Activated naive CD8-positive, alpha-beta T cell treated with anti-CD3 and anti-CD28 coated beads, Interleukin-2, amount 50 U/mL, for 24 hours (primary cell): ENCODE data around the gene RNU6-8.
A peak's percentile ranks its signal among the peaks of the same experiment; 100 is the strongest.

Experiments
- ATAC-seq: fragments of 150-1000 bp; cut with Tn5 transposase; one replicate; pipeline ENCODE4 v1.10.0; 2021
- DNase-seq: peaks from one replicate; pipeline ENCODE4 v3.0.0; 2021
- H3K27ac Mint-ChIP-seq: one replicate; pipeline ENCODE4 v1.8.0; 2021; ENCODE audit warnings: mild to moderate bottlenecking, mixed read lengths
- H3K27me3 Mint-ChIP-seq: one replicate; pipeline ENCODE4 v1.8.0; 2021; ENCODE audit warnings: mixed read lengths
- H3K36me3 Mint-ChIP-seq: one replicate; pipeline ENCODE4 v1.8.0; 2021; ENCODE audit warnings: low read depth, mixed read lengths
- H3K4me1 Mint-ChIP-seq: one replicate; pipeline ENCODE4 v1.8.0; 2021; ENCODE audit warnings: mixed read lengths
- H3K4me3 Mint-ChIP-seq: one replicate; pipeline ENCODE4 v1.8.0; 2021; ENCODE audit warnings: mild to moderate bottlenecking, moderate library complexity, mixed read lengths
- H3K9me3 Mint-ChIP-seq: one replicate; pipeline ENCODE4 v1.8.0; 2021; ENCODE audit warnings: mixed read lengths

RNU6-8 gene

GRCh38 chr14:32224737-32225377, 21.8 kb upstream of the RNU6-8 start:
- no peak overlapping the region for H3K4me3 Mint-ChIP-seq
- no peak overlapping the region for H3K27ac Mint-ChIP-seq
- DNase-seq (peak; percentile 11), ATAC-seq (peak; percentile 84)
- H3K9me3 Mint-ChIP-seq: no peaks in the 10 kb centered on the region
- H3K27me3 Mint-ChIP-seq: peaks cover 2% of the 10 kb centered on the region
- no peaks in the 10 kb centered on the region for H3K36me3 Mint-ChIP-seq
- H3K4me1 Mint-ChIP-seq: peaks cover 2% of the 10 kb centered on the region

- DNase-seq (no peak), ATAC-seq (peak; percentile 81)
- no peak overlapping the region for H3K27ac Mint-ChIP-seq
- no peaks in the 10 kb centered on the region for H3K27me3 Mint-ChIP-seq
- no peaks in the 10 kb centered on the region for H3K36me3 Mint-ChIP-seq
- peaks cover 4% of the 10 kb centered on the region for H3K4me1 Mint-ChIP-seq
- no peak overlapping the region for H3K4me3 Mint-ChIP-seq
- H3K9me3 Mint-ChIP-seq: no peaks in the 10 kb centered on the region
Observed at GRCh38 chr14:32217301-32217700, 14.2 kb upstream of the RNU6-8 start.

- no peaks in the 10 kb centered on the region for H3K36me3 Mint-ChIP-seq
- no peak overlapping the region for H3K4me3 Mint-ChIP-seq
- peaks cover 4% of the 10 kb centered on the region for H3K4me1 Mint-ChIP-seq
- no peak for DNase-seq
- no peaks in the 10 kb centered on the region for H3K9me3 Mint-ChIP-seq
- no peak for ATAC-seq
- H3K27ac Mint-ChIP-seq: no peak overlapping the region
- H3K27me3 Mint-ChIP-seq: no peaks in the 10 kb centered on the region
Observed at GRCh38 chr14:32212833-32213232, 9.8 kb upstream of the RNU6-8 start.

- Mint-ChIP-seq H3K27me3 (peaks cover 2% of the 10 kb centered on the region), H3K27ac (no peak overlapping the region), H3K4me3 (no peak overlapping the region), H3K9me3 (no peaks in the 10 kb centered on the region), H3K36me3 (no peaks in the 10 kb centered on the region), H3K4me1 (peaks cover 6% of the 10 kb centered on the region)
- DNase-seq (no peak), ATAC-seq (no peak)
Observed at GRCh38 chr14:32211068-32211404, 8.0 kb upstream of the RNU6-8 start.

- peaks cover 20% of the 10 kb centered on the region for H3K4me1 Mint-ChIP-seq
- no peak overlapping the region for H3K4me3 Mint-ChIP-seq
- ATAC-seq (no peak), DNase-seq (no peak)
- H3K27me3 Mint-ChIP-seq: peaks cover 2% of the 10 kb centered on the region
- H3K27ac Mint-ChIP-seq: no peak overlapping the region
- no peaks in the 10 kb centered on the region for H3K36me3 Mint-ChIP-seq
- no peaks in the 10 kb centered on the region for H3K9me3 Mint-ChIP-seq
Observed at GRCh38 chr14:32209471-32209870, 6.4 kb upstream of the RNU6-8 start.

- no peak for DNase-seq
- Mint-ChIP-seq H3K4me1 (peaks cover 29% of the 10 kb centered on the region), H3K27me3 (peaks cover 4% of the 10 kb centered on the region), H3K9me3 (no peaks in the 10 kb centered on the region), H3K4me3 (no peak overlapping the region), H3K36me3 (no peaks in the 10 kb centered on the region), H3K27ac (no peak overlapping the region)
- ATAC-seq: no peak
Observed at GRCh38 chr14:32208490-32208889, 5.4 kb upstream of the RNU6-8 start.

- Mint-ChIP-seq H3K9me3 (no peaks in the 10 kb centered on the region), H3K36me3 (no peaks in the 10 kb centered on the region), H3K27ac (peak overlapping the region; percentile 34), H3K27me3 (peaks cover 5% of the 10 kb centered on the region), H3K4me1 (peaks cover 45% of the 10 kb centered on the region), H3K4me3 (no peak overlapping the region)
- no peak for ATAC-seq
- DNase-seq: no peak
Observed at GRCh38 chr14:32206552-32206951, 3.5 kb upstream of the RNU6-8 start.

- peak overlapping the region; percentile 7 for H3K4me3 Mint-ChIP-seq
- ATAC-seq (no peak), DNase-seq (no peak)
- H3K27ac Mint-ChIP-seq: peak overlapping the region; percentile 34
- peaks cover 50% of the 10 kb centered on the region for H3K4me1 Mint-ChIP-seq
- no peaks in the 10 kb centered on the region for H3K36me3 Mint-ChIP-seq
- peaks cover 5% of the 10 kb centered on the region for H3K27me3 Mint-ChIP-seq
- H3K9me3 Mint-ChIP-seq: no peaks in the 10 kb centered on the region
Observed at GRCh38 chr14:32205984-32206383, 2.9 kb upstream of the RNU6-8 start.

GRCh38 chr14:32205554-32205953, 2.5 kb upstream of the RNU6-8 start:
- DNase-seq (no peak), ATAC-seq (no peak)
- H3K27me3 Mint-ChIP-seq: peaks cover 5% of the 10 kb centered on the region
- H3K9me3 Mint-ChIP-seq: no peaks in the 10 kb centered on the region
- H3K4me3 Mint-ChIP-seq: peak overlapping the region; percentile 7
- peak overlapping the region; percentile 34 for H3K27ac Mint-ChIP-seq
- H3K4me1 Mint-ChIP-seq: peaks cover 54% of the 10 kb centered on the region
- no peaks in the 10 kb centered on the region for H3K36me3 Mint-ChIP-seq

GRCh38 chr14:32203928-32204357, 874 bp upstream of the RNU6-8 start:
- peaks cover 61% of the 10 kb centered on the region for H3K4me1 Mint-ChIP-seq
- peak overlapping the region; percentile 100 for H3K27ac Mint-ChIP-seq
- no peaks in the 10 kb centered on the region for H3K9me3 Mint-ChIP-seq
- no peaks in the 10 kb centered on the region for H3K36me3 Mint-ChIP-seq
- peak overlapping the region; percentile 85 for H3K4me3 Mint-ChIP-seq
- no peak for ATAC-seq
- H3K27me3 Mint-ChIP-seq: peaks cover 5% of the 10 kb centered on the region
- peak; percentile 7 for DNase-seq

- Mint-ChIP-seq H3K27me3 (peaks cover 7% of the 10 kb centered on the region), H3K4me1 (peaks cover 66% of the 10 kb centered on the region), H3K4me3 (peak overlapping the region; percentile 85), H3K9me3 (no peaks in the 10 kb centered on the region), H3K36me3 (no peaks in the 10 kb centered on the region), H3K27ac (peak overlapping the region; percentile 100)
- ATAC-seq: no peak
- no peak for DNase-seq
Observed at GRCh38 chr14:32202491-32202997, 525 bp downstream of the RNU6-8 start.

- no peaks in the 10 kb centered on the region for H3K9me3 Mint-ChIP-seq
- H3K27ac Mint-ChIP-seq: peak within 1 kb of the TSS; percentile 100
- peak within 1 kb of the TSS; percentile 85 for H3K4me3 Mint-ChIP-seq
- H3K27me3 Mint-ChIP-seq: peaks cover 5% of the 10 kb centered on the region
- peaks cover 68% of the 10 kb centered on the region for H3K4me1 Mint-ChIP-seq
- H3K36me3 Mint-ChIP-seq: no peaks in the 10 kb centered on the region
- DNase-seq (peak; percentile 42), ATAC-seq (peak; percentile 3)
Observed at GRCh38 chr14:32201816-32202490, 1.1 kb downstream of the RNU6-8 start, which contains the start of gene RNU6-7. Gene RNU6-7, plus strand, starts transcription at chr14:32202045.

- Mint-ChIP-seq H3K4me1 (peaks cover 64% of the 10 kb centered on the region), H3K27me3 (peaks cover 5% of the 10 kb centered on the region), H3K27ac (peak overlapping the region; percentile 100), H3K9me3 (no peaks in the 10 kb centered on the region), H3K4me3 (peak overlapping the region; percentile 85), H3K36me3 (no peaks in the 10 kb centered on the region)
- ATAC-seq (peak; percentile 56), DNase-seq (peak; percentile 85)
Observed at GRCh38 chr14:32201193-32201815, 1.8 kb downstream of the RNU6-8 start.

- DNase-seq: no peak
- H3K9me3 Mint-ChIP-seq: no peaks in the 10 kb centered on the region
- peaks cover 5% of the 10 kb centered on the region for H3K27me3 Mint-ChIP-seq
- peaks cover 57% of the 10 kb centered on the region for H3K4me1 Mint-ChIP-seq
- ATAC-seq: no peak
- no peaks in the 10 kb centered on the region for H3K36me3 Mint-ChIP-seq
- peak overlapping the region; percentile 100 for H3K27ac Mint-ChIP-seq
- H3K4me3 Mint-ChIP-seq: peak overlapping the region; percentile 85
Observed at GRCh38 chr14:32200368-32201192, 2.5 kb downstream of the RNU6-8 start.
